ENCODE results near the gene TNFRSF4.

Gene TNFRSF4

GRCh38 chr1:1189111-1189510, 24.8 kb downstream of the TNFRSF4 start:
- TF ChIP-seq CTCF (IDR thresholded peaks at IDR 0.05; ENCODE audit: insufficient read depth, missing control alignments) = no peak
- FAIRE-seq (no peak), DNase-seq (ENCODE audit: insufficient read length, low spot score) (no peak)

DNA sequence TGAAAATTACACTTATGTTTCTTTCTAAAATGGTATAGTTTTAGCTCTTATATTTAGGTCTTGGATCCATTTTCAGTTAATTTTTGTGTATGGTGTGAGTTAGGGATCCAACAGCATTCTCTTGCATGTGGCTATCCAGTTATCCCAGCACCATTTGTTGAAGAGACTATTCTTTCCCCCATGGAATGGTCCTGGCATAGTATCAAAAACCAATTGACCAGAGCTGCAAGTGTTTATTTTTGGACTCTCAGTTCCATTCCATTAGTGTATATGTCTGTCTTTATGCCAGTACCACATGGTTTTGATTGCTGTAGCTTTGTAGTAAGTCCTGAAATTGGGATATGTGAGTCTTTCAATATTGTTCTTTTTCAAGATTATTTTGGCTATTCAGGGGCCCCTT, 26.0 kb downstream of the TNFRSF4 start:
- no peak for DNase-seq (ENCODE audit: insufficient read length, low spot score)
- no peak for TF ChIP-seq CTCF (IDR thresholded peaks at IDR 0.05; ENCODE audit: insufficient read depth, missing control alignments)
- FAIRE-seq = no peak

GRCh38 chr1:1185101-1185765, 28.7 kb downstream of the TNFRSF4 start:
- FAIRE-seq = no peak
- no peak for TF ChIP-seq CTCF (IDR thresholded peaks at IDR 0.05; ENCODE audit: insufficient read depth, missing control alignments)
- no peak for DNase-seq (ENCODE audit: insufficient read length, low spot score)

DNA sequence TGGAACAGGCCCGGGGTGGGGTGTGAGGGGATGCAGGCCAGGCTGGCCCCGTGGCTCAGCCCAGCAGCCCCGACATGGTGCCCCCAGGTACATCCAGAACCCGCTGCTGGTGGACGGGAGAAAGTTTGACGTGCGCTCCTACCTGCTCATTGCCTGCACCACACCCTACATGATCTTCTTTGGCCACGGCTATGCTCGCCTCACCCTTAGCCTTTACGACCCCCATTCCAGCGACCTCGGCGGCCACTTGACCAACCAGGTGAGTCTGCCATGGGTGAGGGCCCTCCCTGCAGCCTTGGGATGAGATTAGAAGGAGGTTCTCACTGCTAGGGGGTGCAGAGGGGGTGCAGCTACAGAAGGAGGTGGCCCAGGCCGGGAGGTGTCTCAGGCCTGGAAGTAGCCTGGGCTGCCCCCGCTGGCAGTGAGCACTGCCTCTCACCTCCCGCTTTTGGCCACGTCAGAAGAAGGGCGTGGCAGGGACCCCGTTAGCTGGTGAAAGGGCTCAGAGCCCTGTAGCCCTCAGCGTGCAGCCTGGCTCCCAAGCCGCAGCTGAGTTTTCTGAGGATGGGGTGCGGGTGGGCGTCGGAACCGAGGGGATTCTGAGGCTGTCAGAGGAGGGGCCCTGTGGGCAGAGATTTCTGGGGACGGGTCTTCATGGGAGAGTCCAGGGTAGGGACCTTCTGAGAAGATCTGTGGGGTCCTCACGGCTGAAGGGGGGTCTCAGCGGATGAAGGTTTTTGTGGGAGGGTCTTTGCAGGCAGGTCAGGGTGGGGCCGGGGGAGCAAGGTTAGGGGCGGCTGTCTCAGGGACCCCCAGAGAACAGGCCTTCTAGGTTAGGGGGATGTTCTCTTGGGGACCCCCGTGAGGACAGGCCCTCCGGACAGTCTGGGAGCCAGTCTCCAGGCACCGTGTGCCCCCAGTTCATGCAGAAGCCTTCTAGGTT, 29.8 kb downstream of the TNFRSF4 start:
- no peak for DNase-seq (ENCODE audit: insufficient read length, low spot score)
- no peak for TF ChIP-seq CTCF (IDR thresholded peaks at IDR 0.05; ENCODE audit: insufficient read depth, missing control alignments)
- FAIRE-seq = no peak

DNA sequence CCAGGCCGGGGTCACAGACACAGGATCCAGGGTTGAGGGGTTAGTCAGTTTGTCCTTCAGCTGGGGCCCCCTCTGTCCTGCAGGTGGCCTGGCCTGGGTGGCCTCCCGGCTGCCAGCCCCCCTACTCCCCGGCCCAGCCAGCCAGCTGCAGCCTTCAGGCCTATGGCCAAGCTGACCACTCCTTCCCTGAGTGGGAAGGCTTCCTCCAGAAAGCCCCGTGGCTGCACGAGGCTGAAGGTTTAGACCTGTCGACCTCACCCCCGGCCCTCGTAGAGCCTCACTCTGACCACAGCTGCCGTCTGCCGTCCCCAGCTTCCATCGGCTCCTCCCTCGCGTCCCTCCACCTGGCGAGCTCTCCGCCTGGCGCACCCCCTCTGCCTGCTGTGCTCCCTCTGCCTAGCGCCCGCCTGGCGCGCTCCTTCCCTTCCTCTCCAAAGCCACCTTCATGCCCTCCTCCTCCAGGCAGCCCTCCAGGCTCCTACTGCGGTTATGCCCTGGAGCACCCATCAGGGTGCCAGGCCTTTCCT, 30.7 kb downstream of the TNFRSF4 start:
- TF ChIP-seq CTCF (IDR thresholded peaks at IDR 0.05; ENCODE audit: insufficient read depth, missing control alignments) = no peak
- FAIRE-seq (no peak), DNase-seq (ENCODE audit: insufficient read length, low spot score) (no peak)

DNA sequence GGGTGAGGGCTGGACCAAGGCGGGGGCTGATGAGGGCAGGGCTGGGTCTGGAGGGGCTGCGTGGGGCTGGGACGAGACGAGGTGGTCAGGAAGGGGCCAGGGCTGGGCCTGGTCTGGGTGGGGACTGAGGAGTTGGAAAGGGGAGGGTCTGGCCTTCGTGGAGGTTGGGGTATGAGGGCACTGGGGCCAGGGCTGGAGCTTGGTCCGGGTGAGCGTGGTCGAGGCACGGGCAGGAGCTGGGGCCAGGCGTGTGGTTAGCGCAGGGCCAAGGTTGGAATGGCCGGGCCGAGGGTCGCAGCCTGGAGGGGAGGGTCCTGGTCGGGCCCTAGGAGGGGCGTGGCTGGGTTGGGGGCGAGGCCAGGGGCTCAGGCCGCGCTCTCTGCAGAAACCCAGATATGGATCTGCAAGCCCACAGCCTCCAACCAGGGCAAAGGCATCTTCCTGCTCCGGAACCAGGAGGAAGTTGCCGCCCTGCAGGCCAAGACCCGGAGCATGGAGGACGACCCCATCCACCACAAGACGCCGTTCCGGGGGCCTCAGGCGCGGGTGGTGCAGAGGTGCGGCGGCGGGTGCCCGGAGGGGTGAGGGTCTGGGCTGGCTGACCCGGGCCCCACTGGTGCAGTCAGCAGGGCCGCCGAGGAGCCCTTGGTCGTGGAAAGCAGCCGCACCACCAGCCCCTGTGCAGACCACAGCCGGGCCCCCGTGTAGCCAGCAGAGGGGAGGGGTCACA, 31.3 kb downstream of the TNFRSF4 start:
- DNase-seq (ENCODE audit: insufficient read length, low spot score) = no peak

More for the DNA sequence above, 31.3 kb downstream of the TNFRSF4 start:
- TF ChIP-seq CTCF (IDR thresholded peaks at IDR 0.05; ENCODE audit: insufficient read depth, missing control alignments) = no peak
- no peak for FAIRE-seq

Data from D721Med (cell line).